OCI-LY3 (cell line): Measurements from ENCODE around the gene KIAA1671.

ENCODE experiments used
- H2AFZ ChIP-seq: fragments of 200-600, 300-600 bp; shearing (Covaris generic); 2 replicates; pipeline ENCODE4 v1.6.0; 2014; ENCODE audit warnings: antibody characterized with exemption, low read depth, low read length
- H3K27ac ChIP-seq: fragments of 200-600, 300-600 bp; sonication (generic); 2 replicates; pipeline ENCODE4 v1.5.1; 2014; ENCODE audit warnings: mild to moderate bottlenecking, low read length, moderate library complexity, mixed read lengths
- H3K27me3 ChIP-seq: fragments of 200-600, 300-600 bp; sonication (generic); 2 replicates; pipeline ENCODE4 v1.6.1; 2014; ENCODE audit warnings: low read depth, low read length, mixed read lengths
- H3K36me3 ChIP-seq: fragments of 200-600, 300-600 bp; sonication (generic); replicated peaks from 2 replicates; pipeline ENCODE3; 2014; ENCODE audit warnings: low read depth, low read length, mixed read lengths
- H3K4me1 ChIP-seq: fragments of 300-600, 200-600 bp; sonication (generic); 2 replicates; pipeline ENCODE4 v1.6.1; 2014; ENCODE audit warnings: low read length, mixed read lengths
- H3K4me2 ChIP-seq: fragments of 200-600, 300-600 bp; sonication (generic); 2 replicates; pipeline ENCODE4 v1.6.1; 2014; ENCODE audit warnings: low read length, mixed read lengths
- H3K4me3 ChIP-seq: fragments of 300-600, 200-600 bp; sonication (generic); 2 replicates; pipeline ENCODE4 v1.5.1; 2014; ENCODE audit warnings: antibody characterized with exemption, mild to moderate bottlenecking, low read length, moderate library complexity
- H3K79me2 ChIP-seq: fragments of 300-600, 200-600 bp; shearing (Covaris generic); 2 replicates; pipeline ENCODE4 v1.6.1; 2014; ENCODE audit warnings: mild to moderate bottlenecking, low read length, mixed read lengths
- H3K9ac ChIP-seq: fragments of 300-600, 200-600 bp; shearing (Covaris generic); 2 replicates; pipeline ENCODE4 v1.6.0; 2014; ENCODE audit warnings: mild to moderate bottlenecking, low read length, moderate library complexity
- H3K9me3 ChIP-seq: fragments of 200-600, 300-600 bp; shearing (Covaris generic); 2 replicates; pipeline ENCODE4 v1.6.1; 2014; ENCODE audit warnings: low read length, mixed read lengths; ENCODE audit not compliant: insufficient read depth
- H4K20me1 ChIP-seq: fragments of 200-600, 300-600 bp; sonication (generic); 2 replicates; pipeline ENCODE4 v1.6.1; 2016; ENCODE audit warnings: low read length, mixed read lengths; ENCODE audit not compliant: insufficient read depth
- CTCF ChIP-seq: fragments of 200-600, 300-600 bp; sonication (generic); IDR thresholded peaks from 2 replicates; pipeline ENCODE4 v1.5.1; 2014; ENCODE audit warnings: antibody characterized with exemption, low read length, low read depth
- EZH2phosphoT487 ChIP-seq: fragments of 200-600 bp; shearing (Covaris generic); IDR thresholded peaks from 2 replicates; pipeline ENCODE4 v1.6.1; 2018; ENCODE audit warnings: antibody characterized with exemption, mixed run types, low read depth

The KIAA1671 gene

GRCh38 chr22:25131198-25131887 is 178.8 kb downstream of the KIAA1671 start:
- Histone ChIP-seq H3K27ac (no peak overlapping the region), H3K4me1 (no peaks in the 10 kb centered on the region), H3K79me2 (no peaks in the 10 kb centered on the region), H3K9ac (no peak overlapping the region), H3K27me3 (peaks cover 7% of the 10 kb centered on the region; the same call in 1 of the 2 replicates), H3K36me3 (no peaks in the 10 kb centered on the region), H2AFZ (no peak overlapping the region), H4K20me1 (no peaks in the 10 kb centered on the region), H3K4me2 (no peak overlapping the region), H3K9me3 (no peaks in the 10 kb centered on the region), H3K4me3 (no peak overlapping the region)
- TF ChIP-seq EZH2phosphoT487 (no peak), CTCF (no peak)

DNA sequence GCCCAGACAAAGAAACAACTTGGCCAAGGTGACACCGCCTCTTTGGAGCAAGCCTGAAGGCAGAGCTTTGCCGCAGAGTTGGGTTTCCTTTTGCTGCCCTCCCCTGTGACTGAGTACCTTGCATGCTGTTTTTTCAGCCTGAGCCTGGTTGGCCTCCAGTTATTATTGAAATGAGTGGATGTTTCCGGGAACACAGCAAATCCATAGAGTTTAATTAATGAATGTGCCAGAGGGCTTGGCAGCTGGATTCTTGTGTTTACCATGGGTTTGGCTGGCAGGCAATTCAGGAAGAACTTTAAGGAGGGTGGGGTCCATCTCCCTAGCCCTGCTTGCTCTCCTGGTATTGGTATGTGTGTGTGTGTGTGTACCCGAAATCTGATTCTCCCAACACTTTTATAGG is 181.5 kb downstream of the KIAA1671 start:
- H4K20me1 ChIP-seq = no peaks in the 10 kb centered on the region
- H3K4me1 ChIP-seq = no peaks in the 10 kb centered on the region
- H3K27me3 ChIP-seq = peaks cover 15% of the 10 kb centered on the region
- no peak overlapping the region for H3K27ac ChIP-seq
- TF ChIP-seq CTCF = no peak
- TF ChIP-seq EZH2phosphoT487 = no peak
- no peaks in the 10 kb centered on the region for H3K79me2 ChIP-seq
- H3K36me3 ChIP-seq = no peaks in the 10 kb centered on the region
- no peaks in the 10 kb centered on the region for H3K9me3 ChIP-seq
- H3K4me2 ChIP-seq = no peak overlapping the region
- H3K4me3 ChIP-seq = no peak overlapping the region
- no peak overlapping the region for H3K9ac ChIP-seq
- no peak overlapping the region for H2AFZ ChIP-seq

- Histone ChIP-seq H3K4me3 (no peak overlapping the region), H3K27ac (no peak overlapping the region), H3K79me2 (no peaks in the 10 kb centered on the region), H4K20me1 (no peaks in the 10 kb centered on the region), H3K9me3 (no peaks in the 10 kb centered on the region), H3K4me1 (no peaks in the 10 kb centered on the region), H3K4me2 (no peak overlapping the region), H3K36me3 (no peaks in the 10 kb centered on the region), H2AFZ (no peak overlapping the region), H3K9ac (no peak overlapping the region), H3K27me3 (peaks cover 15% of the 10 kb centered on the region)
- TF ChIP-seq EZH2phosphoT487 (no peak), CTCF (no peak)
These were observed 181.9 kb downstream of the KIAA1671 start for GRCh38 chr22:25134451-25134850.

DNA sequence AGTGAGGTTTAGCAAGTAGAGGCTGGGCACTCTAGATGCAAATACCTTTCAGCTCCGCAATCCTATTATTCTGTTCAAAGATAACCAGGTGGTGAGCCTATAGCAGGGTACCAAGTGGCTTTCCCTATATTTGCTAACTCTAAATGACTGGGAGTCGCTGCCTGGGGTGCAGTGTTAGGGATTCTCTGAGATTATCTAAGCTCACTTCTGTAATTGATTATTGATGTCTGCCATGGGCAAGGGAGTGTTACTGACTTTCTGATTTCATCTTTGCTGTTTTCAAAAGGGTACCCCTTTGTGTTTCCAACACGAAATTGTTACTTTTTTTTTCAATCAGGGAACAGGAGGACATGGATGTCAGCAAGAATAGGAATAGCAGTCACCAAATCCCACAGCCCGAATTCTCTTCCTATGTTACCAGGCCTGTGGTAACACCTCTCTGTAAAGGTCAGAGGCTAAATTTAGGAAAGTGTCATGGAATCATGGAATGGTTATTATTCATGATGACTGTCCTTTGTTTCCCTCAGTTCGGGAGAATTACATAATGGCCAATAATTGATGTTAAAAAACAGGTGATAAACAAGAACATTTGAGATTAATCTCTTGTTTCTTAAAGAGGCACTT is 184.5 kb downstream of the KIAA1671 start:
- H3K9me3 ChIP-seq = no peaks in the 10 kb centered on the region
- no peaks in the 10 kb centered on the region for H4K20me1 ChIP-seq
- peaks cover 13% of the 10 kb centered on the region for H3K27me3 ChIP-seq
- no peaks in the 10 kb centered on the region for H3K79me2 ChIP-seq
- no peak overlapping the region for H3K27ac ChIP-seq
- H3K9ac ChIP-seq = no peak overlapping the region
- no peak for TF ChIP-seq CTCF
- no peak for TF ChIP-seq EZH2phosphoT487
- H3K4me2 ChIP-seq = no peak overlapping the region
- no peaks in the 10 kb centered on the region for H3K4me1 ChIP-seq
- no peaks in the 10 kb centered on the region for H3K36me3 ChIP-seq
- H3K4me3 ChIP-seq = no peak overlapping the region
- H2AFZ ChIP-seq = no peak overlapping the region
